K562 (cell line): Measurements from ENCODE around the gene PTPN9. TPM values are rescaled to one million over a fixed set of nuclear protein-coding genes. Genes with fewer than 3 reads are reported as not detected.

Experiments used
- FUS ChIP-seq: fragments of 200-400 bp; formaldehyde crosslinking; optimal IDR thresholded peaks from 2 replicates; pipeline ENCODE3; 2017; ENCODE audit warnings: low read depth, low read length
- HNRNPUL1 ChIP-seq: fragments of 200-400 bp; formaldehyde crosslinking; IDR thresholded peaks from 2 replicates; pipeline ENCODE4 v1.6.1; 2017; ENCODE audit warnings: low read length
- ILK ChIP-seq: fragments of 450-650 bp; IDR thresholded peaks from 2 replicates; pipeline ENCODE4 v1.6.1; 2016; ENCODE audit warnings: missing genetic modification characterization, low read depth, mild to moderate bottlenecking, missing compliant biosample characterization, moderate library complexity, borderline replicate concordance
- JUND ChIP-seq, 2 experiments: IDR thresholded peaks; 2 replicates in 1 of 2; 3 replicates in 1 of 2; pipeline ENCODE4 v1.6.1; 2011; ENCODE audit warnings: borderline replicate concordance in 2 of 2, low read depth in 2 of 2, low read length in 2 of 2, improper control_type of control experiment in 1 of 2, missing biosample characterization in 1 of 2, missing genetic modification characterization in 1 of 2, missing genetic modification reagents in 1 of 2
- LARP7 ChIP-seq: fragments of 450-650 bp; IDR thresholded peaks from 2 replicates; pipeline ENCODE4 v1.6.1; 2016
- NCOA6 ChIP-seq: fragments of 450-650 bp; IDR thresholded peaks from 2 replicates; pipeline ENCODE4 v1.6.1; 2017; ENCODE audit warnings: mild to moderate bottlenecking
- SAP30 ChIP-seq: fragments of 200-600 bp; sonication (generic); IDR thresholded peaks from 2 replicates; pipeline ENCODE4 v1.6.1; 2012; ENCODE audit warnings: borderline replicate concordance, low read depth, mild to moderate bottlenecking, moderate library complexity, low read length, control low read depth, inconsistent platforms; ENCODE audit not compliant: insufficient read depth, poor library complexity, severe bottlenecking
- SMAD1 ChIP-seq: fragments of 150-350 bp; IDR thresholded peaks from 2 replicates; pipeline ENCODE4 v1.6.1; 2014; ENCODE audit warnings: low read length, low read depth; ENCODE audit not compliant: partially characterized antibody
- TFAM ChIP-seq: fragments of 250-450 bp; sonication (Bioruptor Pico); conservative IDR thresholded peaks from 2 replicates; pipeline ENCODE4 v1.5.0; 2021; ENCODE audit warnings: mild to moderate bottlenecking, moderate library complexity
- TRIM24 ChIP-seq, 2 experiments: fragments of 450-650 bp; IDR thresholded peaks; 2 replicates each; pipeline ENCODE4 v1.6.1; 2016
- XRCC3 ChIP-seq: fragments of 450-650 bp; IDR thresholded peaks from 2 replicates; pipeline ENCODE4 v1.6.1; 2017; ENCODE audit warnings: mild to moderate bottlenecking, moderate library complexity
- ZNF217 ChIP-seq: sonication (generic); formaldehyde crosslinking; IDR thresholded peaks from 2 replicates; pipeline ENCODE4 v1.8.0; 2022; ENCODE audit warnings: mild to moderate bottlenecking, missing genetic modification reagents
- ZNF316 ChIP-seq: fragments of 450-650 bp; IDR thresholded peaks from 2 replicates; pipeline ENCODE4 v1.6.1; 2016
- ZNF79 ChIP-seq: fragments of 250-450 bp; sonication (Bioruptor Pico); IDR thresholded peaks from 2 replicates; pipeline ENCODE4 v1.4.0; 2020; ENCODE audit warnings: low read depth, mild to moderate bottlenecking, moderate library complexity
- polyA plus RNA-seq, 8 experiments: library from polyadenylated mRNA; depleted of rRNA in 4 of 8; stranded (reverse) in 5 of 8; unstranded in 3 of 8; fragments of >200 nt; fragmentation: Nextera tagmentation in 2 of 8; fragmentation: Illumina TruSeq in 1 of 8; extraction: Ambion mirVana in 2 of 8; extraction: Trizol in 1 of 8; gene quantifications; 2 replicates each; pipeline versions ENCODE4 v1.2.1 to v1.2.3, GENCODE V29; 2011 to 2014; ENCODE audit warnings: inconsistent platforms in 1 of 8, missing spikeins in 1 of 8
- total RNA-seq, 7 experiments: library from RNA; depleted of rRNA in 6 of 7; stranded (reverse); fragments of >200 nt in 6 of 7; fragmentation: Illumina TruSeq in 2 of 7; extraction: Trizol in 2 of 7; gene quantifications; 2 replicates each; pipeline versions ENCODE4 v1.2.1 to v1.2.3, GENCODE V29; 2011 to 2021; ENCODE audit warnings: low replicate concordance in 1 of 7
- TF ChIP-seq, protein P1 (sequence below): fragments of 250-450 bp; sonication (Bioruptor Pico); IDR thresholded peaks from 2 replicates; pipeline ENCODE4 v1.8.0; 2021; ENCODE audit warnings: moderate library complexity, mild to moderate bottlenecking, inconsistent platforms
- TF ChIP-seq, protein P2 (sequence below): IDR thresholded peaks from 2 replicates; pipeline ENCODE4 v1.6.1; 2012; ENCODE audit warnings: low read depth, low read length, improper control_type of control experiment, borderline replicate concordance
- TF ChIP-seq, protein P3 (sequence below): fragments of 250-450 bp; sonication (Bioruptor Pico); IDR thresholded peaks from 2 replicates; pipeline ENCODE4 v1.8.0; 2022; ENCODE audit warnings: moderate library complexity, mild to moderate bottlenecking, inconsistent platforms
- TF ChIP-seq, protein P4 (sequence below): fragments of 450-650 bp; IDR thresholded peaks from 2 replicates; pipeline ENCODE4 v1.7.1; 2018; ENCODE audit warnings: mild to moderate bottlenecking, low read depth; ENCODE audit not compliant: partially characterized antibody

PTPN9 gene
- total and polyA plus RNA-seq, 9 of the 15 experiments (the other 6 are each of a cell fraction or from before 2014, with no cell fraction given), result 5.0 to 24.0 (median 14.2) TPM

DNA sequence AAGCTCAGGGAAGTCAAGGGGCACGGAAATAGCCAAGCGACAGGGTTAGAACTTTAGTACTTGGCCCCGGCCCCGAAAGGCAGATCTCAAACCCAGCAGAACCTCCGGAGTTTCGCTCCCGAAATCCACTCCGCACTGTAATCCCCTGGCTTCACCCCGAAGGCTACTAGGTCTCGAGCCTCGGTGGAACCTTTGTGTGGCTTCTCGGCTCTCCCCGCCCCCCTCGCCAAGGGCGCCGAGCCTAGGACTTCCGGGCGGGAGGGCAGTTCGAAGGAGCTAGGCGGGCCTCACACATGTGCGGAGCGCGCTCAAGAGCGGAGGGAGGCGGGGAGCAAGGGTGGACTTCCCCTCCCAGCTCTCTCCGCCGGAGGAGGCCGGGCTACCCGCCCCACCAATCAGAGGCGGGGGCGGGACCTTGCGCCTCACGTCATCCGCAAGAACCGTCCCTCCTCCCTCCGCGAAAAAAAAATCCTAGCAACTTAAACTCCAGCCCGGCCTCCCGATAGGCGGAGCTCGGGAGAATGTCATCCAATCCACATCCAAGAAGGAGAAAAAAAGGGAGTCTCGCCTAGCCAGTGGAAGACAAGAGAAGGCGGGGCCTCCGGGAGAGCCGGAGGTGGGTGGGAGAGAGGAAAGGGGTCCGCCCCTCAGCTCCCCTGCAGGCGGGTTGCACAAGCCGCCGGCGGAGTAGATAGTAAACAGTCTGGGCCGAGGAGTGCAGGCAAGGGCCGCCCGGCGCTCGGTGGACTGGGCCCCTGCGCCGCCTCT lies 125.2 kb downstream of the PTPN9 start (continued):
- TF ChIP-seq SMAD1 (peak; percentile 34), ILK (no peak), ZNF217 (CRISPR knock-in tag) (no peak), HNRNPUL1 (no peak), SAP30 (peak; percentile 62), XRCC3 (no peak), ZNF79 (CRISPR knock-in tag) (no peak), ZNF316 (no peak), TRIM24 (IDR thresholded peaks at IDR 0.05) (peak in 1 of 2 experiments; percentile 33; a peak in 2 of 4 replicates), NCOA6 (no peak), FUS (no peak), JUND (IDR thresholded peaks at IDR 0.05; ENCODE audit: borderline replicate concordance, low read depth, low read length) (0 out of 2 replicates have a peak, but pooled peaks have one; percentile 31), JUND (tag; IDR thresholded peaks at IDR 0.05; ENCODE audit: borderline replicate concordance, low read depth, low read length) (peak; percentile 32; the same call in 1 of the 3 replicates), LARP7 (no peak), TFAM (CRISPR knock-in tag) (no peak)
- TF ChIP-seq, protein P1, sequence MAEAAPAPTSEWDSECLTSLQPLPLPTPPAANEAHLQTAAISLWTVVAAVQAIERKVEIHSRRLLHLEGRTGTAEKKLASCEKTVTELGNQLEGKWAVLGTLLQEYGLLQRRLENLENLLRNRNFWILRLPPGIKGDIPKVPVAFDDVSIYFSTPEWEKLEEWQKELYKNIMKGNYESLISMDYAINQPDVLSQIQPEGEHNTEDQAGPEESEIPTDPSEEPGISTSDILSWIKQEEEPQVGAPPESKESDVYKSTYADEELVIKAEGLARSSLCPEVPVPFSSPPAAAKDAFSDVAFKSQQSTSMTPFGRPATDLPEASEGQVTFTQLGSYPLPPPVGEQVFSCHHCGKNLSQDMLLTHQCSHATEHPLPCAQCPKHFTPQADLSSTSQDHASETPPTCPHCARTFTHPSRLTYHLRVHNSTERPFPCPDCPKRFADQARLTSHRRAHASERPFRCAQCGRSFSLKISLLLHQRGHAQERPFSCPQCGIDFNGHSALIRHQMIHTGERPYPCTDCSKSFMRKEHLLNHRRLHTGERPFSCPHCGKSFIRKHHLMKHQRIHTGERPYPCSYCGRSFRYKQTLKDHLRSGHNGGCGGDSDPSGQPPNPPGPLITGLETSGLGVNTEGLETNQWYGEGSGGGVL (CRISPR knock-in tag), result no peak
- TF ChIP-seq, protein P2, sequence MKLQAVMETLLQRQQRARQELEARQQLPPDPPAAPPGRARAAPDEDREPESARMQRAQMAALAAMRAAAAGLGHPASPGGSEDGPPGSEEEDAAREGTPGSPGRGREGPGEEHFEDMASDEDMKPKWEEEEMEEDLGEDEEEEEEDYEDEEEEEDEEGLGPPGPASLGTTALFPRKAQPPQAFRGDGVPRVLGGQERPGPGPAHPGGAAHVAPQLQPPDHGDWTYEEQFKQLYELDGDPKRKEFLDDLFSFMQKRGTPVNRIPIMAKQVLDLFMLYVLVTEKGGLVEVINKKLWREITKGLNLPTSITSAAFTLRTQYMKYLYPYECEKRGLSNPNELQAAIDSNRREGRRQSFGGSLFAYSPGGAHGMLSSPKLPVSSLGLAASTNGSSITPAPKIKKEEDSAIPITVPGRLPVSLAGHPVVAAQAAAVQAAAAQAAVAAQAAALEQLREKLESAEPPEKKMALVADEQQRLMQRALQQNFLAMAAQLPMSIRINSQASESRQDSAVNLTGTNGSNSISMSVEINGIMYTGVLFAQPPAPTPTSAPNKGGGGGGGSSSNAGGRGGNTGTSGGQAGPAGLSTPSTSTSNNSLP, result no peak
- TF ChIP-seq, protein P3, sequence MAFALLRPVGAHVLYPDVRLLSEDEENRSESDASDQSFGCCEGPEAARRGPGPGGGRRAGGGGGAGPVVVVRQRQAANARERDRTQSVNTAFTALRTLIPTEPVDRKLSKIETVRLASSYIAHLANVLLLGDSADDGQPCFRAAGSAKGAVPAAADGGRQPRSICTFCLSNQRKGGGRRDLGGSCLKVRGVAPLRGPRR (CRISPR knock-in tag), result no peak
- TF ChIP-seq, protein P4, sequence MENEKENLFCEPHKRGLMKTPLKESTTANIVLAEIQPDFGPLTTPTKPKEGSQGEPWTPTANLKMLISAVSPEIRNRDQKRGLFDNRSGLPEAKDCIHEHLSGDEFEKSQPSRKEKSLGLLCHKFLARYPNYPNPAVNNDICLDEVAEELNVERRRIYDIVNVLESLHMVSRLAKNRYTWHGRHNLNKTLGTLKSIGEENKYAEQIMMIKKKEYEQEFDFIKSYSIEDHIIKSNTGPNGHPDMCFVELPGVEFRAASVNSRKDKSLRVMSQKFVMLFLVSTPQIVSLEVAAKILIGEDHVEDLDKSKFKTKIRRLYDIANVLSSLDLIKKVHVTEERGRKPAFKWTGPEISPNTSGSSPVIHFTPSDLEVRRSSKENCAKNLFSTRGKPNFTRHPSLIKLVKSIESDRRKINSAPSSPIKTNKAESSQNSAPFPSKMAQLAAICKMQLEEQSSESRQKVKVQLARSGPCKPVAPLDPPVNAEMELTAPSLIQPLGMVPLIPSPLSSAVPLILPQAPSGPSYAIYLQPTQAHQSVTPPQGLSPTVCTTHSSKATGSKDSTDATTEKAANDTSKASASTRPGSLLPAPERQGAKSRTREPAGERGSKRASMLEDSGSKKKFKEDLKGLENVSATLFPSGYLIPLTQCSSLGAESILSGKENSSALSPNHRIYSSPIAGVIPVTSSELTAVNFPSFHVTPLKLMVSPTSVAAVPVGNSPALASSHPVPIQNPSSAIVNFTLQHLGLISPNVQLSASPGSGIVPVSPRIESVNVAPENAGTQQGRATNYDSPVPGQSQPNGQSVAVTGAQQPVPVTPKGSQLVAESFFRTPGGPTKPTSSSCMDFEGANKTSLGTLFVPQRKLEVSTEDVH, result no peak
